NCI-H69 (cell line): ENCODE measurements around the gene PSMB3.
A peak's percentile ranks its signal among the peaks of the same experiment; 100 is the strongest.

Source experiments
- DNase-seq: peaks from one replicate; lab custom pipeline; 2025; lab: John Stamatoyannopoulos, UW

Gene PSMB3

GRCh38 chr17:38752308-38753070, at the start of gene PSMB3:
Gene PSMB3, plus strand, starts transcription at chr17:38752741. Its CDS starts 86 bp downstream, at chr17:38752827.
- DNase-seq: peak; percentile 100

GRCh38 chr17:38702916-38703741, 49.4 kb upstream of the PSMB3 start:
- DNase-seq: peak; percentile 52

- peak; percentile 98 for DNase-seq
These were observed 48.6 kb upstream of the PSMB3 start for GRCh38 chr17:38703742-38704605.

GRCh38 chr17:38704606-38705522, 47.7 kb upstream of the PSMB3 start, which contains the start of gene MLLT6:
Gene MLLT6, plus strand, starts transcription at chr17:38705273. Its CDS starts 360 bp downstream, at chr17:38705633.
- DNase-seq: peak; percentile 94

GRCh38 chr17:38705523-38705802, 47.1 kb upstream of the PSMB3 start:
- no peak for DNase-seq

- DNase-seq: peak; percentile 90
These were observed 46.6 kb upstream of the PSMB3 start for GRCh38 chr17:38705803-38706504.

GRCh38 chr17:38706505-38707216, 45.9 kb upstream of the PSMB3 start:
- peak; percentile 61 for DNase-seq

- DNase-seq: peak; percentile 91
These were observed 44.7 kb upstream of the PSMB3 start for GRCh38 chr17:38707678-38708351.

GRCh38 chr17:38709104-38709820, 43.3 kb upstream of the PSMB3 start:
- DNase-seq: no peak

- DNase-seq: no peak
These were observed 42.5 kb upstream of the PSMB3 start for GRCh38 chr17:38709864-38710603.

GRCh38 chr17:38710604-38710962, 42.0 kb upstream of the PSMB3 start:
- DNase-seq: no peak

GRCh38 chr17:38710985-38711384, 41.6 kb upstream of the PSMB3 start:
- DNase-seq: no peak

GRCh38 chr17:38711792-38712571, 40.6 kb upstream of the PSMB3 start:
- no peak for DNase-seq

- no peak for DNase-seq
These were observed 39.9 kb upstream of the PSMB3 start for GRCh38 chr17:38712593-38712992.

GRCh38 chr17:38713456-38714075, 39.0 kb upstream of the PSMB3 start:
- peak; percentile 35 for DNase-seq

- DNase-seq: no peak
These were observed 37.2 kb upstream of the PSMB3 start for GRCh38 chr17:38715216-38715943.
